Non-pigmented ciliary epithelial cell (primary cell): ENCODE results near the gene RABGEF1.

Experiments
- DNase-seq: peaks from one replicate; pipeline ENCODE4 v3.0.0-alpha.2; 2010; ENCODE audit warnings: low read depth

The RABGEF1 gene

GRCh38 chr7:66859339-66859738, 118.8 kb downstream of the RABGEF1 start:
- no peak for DNase-seq

- DNase-seq: no peak
Measured at GRCh38 chr7:66859794-66860645, 119.5 kb downstream of the RABGEF1 start.

- no peak for DNase-seq
Measured at GRCh38 chr7:66860767-66861166, 120.2 kb downstream of the RABGEF1 start.
